Activated T-cell treated with anti-CD3 and anti-CD28 coated beads for 1 hour (primary cell): ENCODE results near the gene RARB.

Experiments
- DNase-seq: peaks from one replicate; pipeline ENCODE4 v3.0.0-alpha.2; 2020; ENCODE audit warnings: low read depth

RARB gene

DNA sequence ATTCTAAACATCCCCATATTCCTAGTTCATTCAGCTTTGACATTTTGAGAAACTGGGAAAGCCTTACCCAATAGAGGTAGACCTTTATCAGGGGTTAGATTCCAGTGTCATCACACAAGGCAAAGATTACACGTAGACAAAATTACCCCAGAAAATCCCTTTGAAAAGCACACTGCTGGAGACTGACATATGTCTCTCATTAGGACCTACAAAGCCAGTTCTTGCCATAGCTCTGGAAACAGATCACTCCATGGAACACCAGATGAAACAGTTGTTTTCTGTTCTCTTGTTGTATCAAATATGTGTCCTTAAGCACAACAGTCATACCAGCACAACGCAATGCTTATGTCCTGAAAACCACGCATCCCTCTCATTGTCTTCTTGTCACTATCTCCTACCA, 44.7 kb downstream of the RARB start:
- DNase-seq: no peak

DNA sequence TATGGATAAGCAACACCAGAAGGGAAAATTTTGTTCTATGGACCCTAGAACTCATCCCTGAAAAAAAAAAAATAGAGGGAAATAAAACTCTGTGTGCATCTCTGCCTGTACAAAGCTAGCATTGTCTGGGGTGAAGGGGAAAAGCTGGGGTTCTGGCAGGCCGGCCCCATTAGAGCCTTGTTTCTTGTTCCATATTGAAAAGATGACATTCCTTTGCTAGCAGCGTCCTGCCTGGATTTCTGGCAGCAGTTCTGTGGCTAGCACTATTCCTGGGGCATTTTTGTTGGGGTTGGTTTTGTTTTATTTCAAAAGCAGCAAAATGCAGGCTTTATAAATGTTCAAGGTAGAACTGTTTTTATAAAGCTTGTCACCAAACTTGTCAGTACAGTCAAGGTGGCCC, 45.2 kb downstream of the RARB start:
- no peak for DNase-seq

DNA sequence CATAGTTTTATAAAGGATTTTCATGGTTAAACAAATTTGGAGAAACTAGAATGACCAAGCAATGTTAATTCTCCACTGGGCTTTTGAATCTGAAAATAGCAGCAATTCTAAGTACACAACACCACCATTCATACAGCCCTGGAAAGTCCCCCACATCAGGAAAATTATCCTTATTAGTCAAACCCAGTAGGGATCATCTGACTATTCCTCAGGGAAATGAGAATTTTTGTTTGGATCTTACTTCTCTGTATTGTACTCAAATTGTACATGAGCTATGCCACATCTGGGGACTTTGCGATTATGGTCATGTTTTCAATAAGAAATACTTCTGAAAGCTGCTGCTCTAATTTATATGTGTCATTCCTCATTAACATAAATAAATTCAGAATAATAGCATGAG, 46.0 kb downstream of the RARB start:
- DNase-seq: no peak

- DNase-seq: no peak
Observed at GRCh38 chr3:25476639-25477038, 48.6 kb downstream of the RARB start.

DNA sequence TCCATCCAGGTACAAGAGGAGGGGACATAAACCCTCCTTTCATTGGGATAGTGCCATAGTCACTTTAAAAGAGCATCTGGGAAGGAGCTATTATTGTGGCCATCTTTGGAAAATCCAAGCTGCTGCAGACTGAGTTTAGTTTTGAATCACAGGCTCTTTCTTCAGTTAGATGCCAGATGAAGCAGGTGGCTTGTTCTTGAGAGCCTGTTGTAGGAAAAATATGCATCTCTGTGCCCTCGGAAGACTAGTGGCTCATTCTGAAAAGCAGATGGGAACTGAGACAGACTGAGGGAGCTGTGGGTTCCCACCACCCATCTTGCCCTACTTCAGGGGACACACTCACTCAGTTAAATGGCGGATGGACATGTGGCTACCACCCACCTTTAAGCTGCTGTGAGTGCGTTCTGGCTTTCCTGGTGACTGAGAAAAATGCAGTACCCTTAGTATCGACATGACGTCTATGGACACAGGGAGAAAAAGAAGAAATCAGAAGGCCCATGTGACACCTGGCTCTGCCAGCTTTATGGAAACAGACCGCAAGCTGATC, 50.2 kb downstream of the RARB start:
- no peak for DNase-seq

DNA sequence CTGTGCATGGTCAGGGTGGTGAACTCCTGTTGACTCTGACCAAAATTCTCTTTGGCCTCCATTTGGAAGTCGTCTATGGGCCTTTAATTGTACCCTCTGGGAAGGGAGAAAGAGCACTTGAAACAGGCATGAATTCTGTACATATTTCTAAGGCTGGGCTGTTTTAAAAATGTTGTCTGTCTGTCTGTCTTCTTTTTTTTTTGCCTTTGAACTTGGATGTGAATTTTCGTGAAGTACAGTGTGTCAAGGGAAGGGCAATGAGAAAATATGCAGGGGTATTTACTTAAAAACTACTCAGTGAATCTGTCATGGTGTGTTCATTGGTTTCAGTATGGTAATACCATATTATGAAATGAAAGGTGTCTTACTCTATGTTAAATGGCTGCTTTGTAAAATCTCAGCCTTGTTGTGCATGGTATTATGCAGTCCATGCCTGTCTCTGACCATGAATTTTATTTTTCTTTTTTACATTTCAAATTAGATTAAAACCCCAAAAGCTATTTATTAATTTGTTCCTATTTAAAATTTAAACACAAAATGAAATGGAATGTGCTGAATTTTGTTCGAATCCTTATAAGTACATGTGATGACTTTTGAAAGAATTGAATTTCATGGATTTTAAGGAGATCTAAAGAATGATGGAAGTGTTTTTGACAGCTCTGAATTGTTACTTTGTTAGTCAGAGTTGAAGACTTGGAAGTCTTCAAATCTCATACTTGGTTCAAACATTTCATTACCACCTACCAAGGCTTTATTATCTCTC, 51.1 kb downstream of the RARB start:
- DNase-seq: no peak

DNA sequence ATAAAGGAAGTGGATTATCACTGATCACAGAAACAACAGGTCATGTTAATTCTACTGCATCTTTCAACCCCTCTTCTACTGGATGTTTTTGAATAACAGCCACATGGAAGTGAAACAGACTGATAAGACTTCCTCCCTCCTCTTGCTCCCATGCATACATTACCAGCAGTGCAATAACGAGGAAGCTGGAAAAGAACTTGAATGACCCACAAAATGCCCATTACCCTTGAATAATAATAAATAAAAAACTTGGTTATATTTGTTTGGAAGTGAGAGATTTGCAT, 51.6 kb downstream of the RARB start:
- DNase-seq: no peak

DNA sequence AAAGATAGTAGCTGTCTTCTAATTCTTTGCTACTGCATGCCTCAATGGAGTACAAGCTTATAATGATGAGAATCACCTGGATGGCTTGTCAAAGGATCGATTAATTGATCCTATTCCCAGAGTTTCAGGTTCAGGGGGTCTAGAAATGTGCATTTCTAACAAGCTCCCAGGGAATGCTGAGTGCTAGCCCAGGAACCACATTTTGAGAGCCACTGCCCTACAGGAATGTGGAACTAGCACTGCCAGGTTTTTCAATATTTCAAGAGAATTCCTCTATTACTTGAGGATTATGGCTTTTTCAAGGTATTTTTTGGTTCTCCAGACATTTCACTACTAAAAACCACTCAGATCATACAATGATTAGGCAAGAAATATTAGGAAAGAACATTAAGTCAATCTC, 52.7 kb downstream of the RARB start:
- no peak for DNase-seq

DNA sequence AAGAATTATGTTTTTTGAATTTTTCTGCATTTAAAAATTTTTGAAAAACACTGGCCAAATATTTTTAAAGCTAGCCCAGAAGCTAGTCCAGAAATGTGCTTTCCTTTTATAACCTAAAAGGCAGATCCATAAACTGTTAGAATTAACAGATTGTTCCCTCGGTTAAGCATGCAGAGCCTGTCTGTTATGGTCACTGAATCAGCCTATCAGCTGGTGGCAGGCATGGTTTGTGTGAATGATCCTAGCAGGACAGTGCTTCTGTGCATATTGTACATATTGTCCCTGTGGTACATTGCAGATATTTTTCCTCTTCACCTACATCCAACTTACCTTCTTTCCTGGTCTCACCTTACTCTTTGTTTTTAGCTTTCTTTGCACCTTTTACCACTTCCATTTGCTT, 53.3 kb downstream of the RARB start:
- DNase-seq: no peak

GRCh38 chr3:25483456-25483855, 55.4 kb downstream of the RARB start:
- no peak for DNase-seq

DNA sequence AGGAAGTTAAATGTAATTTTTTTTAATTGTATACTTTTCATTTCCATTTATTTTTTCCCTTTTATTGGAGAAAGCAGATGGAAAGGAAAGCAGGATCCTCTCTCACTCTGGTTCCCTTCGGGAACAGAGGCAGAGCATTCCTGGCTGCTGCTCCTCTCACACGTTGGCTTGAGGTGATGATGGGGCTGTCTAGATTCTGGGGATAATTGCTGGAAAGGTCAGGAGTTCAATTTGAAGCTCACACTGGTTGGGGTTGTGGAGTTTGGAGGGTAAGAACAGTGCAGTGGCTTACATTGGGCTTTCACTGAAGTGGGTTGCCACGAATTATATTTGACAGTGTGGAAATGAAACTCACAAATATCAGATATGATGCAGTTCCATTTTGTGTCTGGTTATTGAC, 57.6 kb downstream of the RARB start:
- DNase-seq: no peak

DNA sequence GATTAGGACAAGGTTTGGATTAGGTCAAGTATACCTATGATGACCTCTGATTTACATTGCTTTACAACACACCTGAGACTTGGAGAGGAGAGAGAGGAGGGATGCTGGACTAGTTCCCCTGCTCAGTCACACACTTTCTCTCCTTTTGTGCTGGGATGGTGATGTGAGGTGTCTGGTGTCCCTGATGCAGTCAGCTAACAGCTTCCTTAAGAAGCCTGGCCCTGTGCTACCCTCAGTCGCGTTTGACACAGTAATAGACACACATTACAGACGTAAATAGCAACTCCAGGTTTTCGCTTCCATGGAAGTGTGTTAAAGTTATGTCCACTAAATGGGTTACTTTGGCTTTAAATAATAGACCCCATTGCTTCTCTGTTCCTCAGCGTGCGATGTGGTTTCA, 58.9 kb downstream of the RARB start:
- DNase-seq: no peak

DNA sequence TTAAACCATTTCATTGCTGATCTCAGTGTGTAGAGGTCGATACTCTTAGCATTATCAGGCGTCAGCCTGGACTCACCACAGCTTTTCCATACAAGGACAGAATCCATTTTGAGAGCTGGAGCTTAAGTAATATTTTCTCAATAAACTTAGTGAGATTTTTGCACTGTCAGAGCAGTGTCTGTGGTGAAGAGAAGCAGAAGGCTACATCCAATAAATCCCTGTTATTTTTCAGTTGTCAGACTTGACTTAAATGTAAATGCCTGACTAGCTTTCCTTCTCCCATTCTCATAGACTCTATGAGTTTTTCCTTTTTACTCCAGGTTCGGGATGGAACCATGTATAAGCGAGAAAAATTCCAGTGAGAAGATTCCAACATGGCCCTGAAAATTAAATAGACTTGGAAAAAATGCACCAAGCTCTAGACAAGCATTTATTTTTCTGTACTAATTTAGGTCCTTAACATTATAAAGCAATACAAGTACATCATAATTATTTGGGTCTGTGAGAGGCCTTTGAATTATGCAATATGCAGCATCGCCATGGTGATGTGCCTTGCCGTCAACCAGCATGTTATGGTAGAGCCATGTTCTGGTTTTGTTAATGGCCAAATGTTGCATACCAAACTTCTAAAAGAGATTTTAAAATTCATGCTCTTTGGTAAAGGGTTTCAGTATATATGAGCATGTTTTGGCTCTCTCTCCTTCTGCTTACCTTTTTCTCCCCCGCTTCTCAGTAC, 62.0 kb downstream of the RARB start:
- no peak for DNase-seq

- no peak for DNase-seq
Observed at GRCh38 chr3:25493246-25493645, 65.2 kb downstream of the RARB start.

- no peak for DNase-seq
Observed at GRCh38 chr3:25493786-25494185, 65.7 kb downstream of the RARB start.

DNA sequence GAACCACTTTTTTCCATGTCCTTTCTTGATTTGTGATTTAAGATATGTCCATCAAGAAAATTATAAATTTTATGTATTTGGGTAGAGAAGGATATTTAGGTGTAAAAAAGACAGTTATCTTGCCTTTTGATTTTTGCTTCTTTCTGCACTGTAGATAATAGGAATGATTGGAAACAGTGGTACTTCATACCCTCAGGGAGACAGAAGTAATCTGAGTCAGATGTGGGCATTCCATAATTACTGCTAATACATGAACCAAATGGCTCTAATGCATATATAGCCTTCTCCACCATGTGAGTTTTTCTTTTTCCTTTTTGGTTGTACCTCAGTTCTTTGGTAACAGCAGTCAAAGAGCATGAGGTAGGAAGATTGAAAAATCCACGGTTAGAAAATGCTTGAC, 67.2 kb downstream of the RARB start:
- DNase-seq: no peak

GRCh38 chr3:25495726-25496253, 67.7 kb downstream of the RARB start:
- no peak for DNase-seq

DNA sequence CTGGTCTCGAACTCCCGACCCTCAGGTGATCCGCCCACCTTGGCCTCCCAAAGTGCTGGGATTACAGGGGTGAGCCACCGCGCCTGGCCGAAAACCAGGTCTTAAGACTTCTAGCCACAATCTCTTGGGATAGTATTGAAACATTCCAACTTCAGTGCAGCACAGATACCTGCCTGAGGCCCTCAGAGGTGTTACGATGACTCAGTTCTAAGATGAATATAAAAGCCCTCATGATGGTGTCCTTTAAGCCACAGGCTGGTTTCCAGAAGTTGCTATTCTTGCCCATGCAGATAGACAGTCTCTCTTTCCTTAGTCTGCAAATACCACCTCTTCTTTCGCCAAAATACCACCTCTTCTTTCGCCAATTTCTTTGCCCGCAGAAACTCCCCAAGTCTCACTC, 69.0 kb downstream of the RARB start:
- no peak for DNase-seq

DNA sequence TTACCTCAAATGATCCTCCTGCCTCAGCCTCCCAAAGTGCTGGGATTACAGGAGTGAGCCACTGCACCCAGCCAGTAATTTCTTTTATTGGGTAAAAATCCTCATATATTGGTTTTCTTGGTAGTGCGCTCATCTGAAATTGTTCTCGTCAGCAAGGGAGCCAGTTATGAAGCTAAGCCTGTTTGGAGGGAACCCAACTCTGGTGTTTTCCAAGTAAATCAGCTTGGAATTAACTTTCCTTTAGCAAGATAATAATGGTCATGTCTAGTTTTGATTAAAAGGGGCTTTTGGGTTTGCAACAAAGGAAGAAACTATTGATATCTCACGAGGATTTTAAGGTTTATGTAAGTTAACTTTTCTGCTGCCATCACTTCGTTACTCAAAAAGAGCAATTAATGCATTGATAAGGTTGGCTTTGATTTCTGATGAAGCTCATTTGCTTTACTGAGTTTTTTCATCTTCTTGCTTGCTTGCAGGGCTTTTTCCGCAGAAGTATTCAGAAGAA, 72.7 kb downstream of the RARB start:
- DNase-seq: no peak

- DNase-seq: no peak
Observed at GRCh38 chr3:25502233-25502632, 74.2 kb downstream of the RARB start.

DNA sequence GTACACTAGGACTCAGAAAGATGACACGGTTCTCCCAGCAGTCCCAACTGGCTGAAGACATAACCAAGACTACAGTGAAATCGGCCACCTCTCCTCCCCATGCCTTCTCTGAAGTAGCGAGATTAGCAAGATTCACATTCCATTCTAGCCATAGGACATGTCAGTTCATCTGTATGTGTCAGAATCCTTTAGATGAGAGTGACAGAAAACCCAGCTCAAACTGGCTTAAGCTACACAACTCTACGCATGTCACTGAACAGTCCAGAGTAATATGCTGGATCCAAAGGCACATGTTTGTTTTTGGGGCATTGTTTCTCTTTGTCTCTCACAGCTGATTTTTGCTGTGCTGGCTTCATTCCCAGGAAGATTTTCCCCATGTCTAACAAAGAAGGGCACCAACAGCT, 75.8 kb downstream of the RARB start:
- no peak for DNase-seq

- no peak for DNase-seq
Observed at GRCh38 chr3:25505581-25505980, 77.5 kb downstream of the RARB start.

- DNase-seq: no peak
Observed at GRCh38 chr3:25507811-25508210, 79.7 kb downstream of the RARB start.
